ENCODE measurements around the gene TACC2. TPM values are rescaled to one million over a fixed set of nuclear protein-coding genes. Genes with fewer than 3 reads are reported as not detected.

TACC2 gene
- total and polyA plus RNA-seq, 5 experiments from 2014 or later = not detected

DNA sequence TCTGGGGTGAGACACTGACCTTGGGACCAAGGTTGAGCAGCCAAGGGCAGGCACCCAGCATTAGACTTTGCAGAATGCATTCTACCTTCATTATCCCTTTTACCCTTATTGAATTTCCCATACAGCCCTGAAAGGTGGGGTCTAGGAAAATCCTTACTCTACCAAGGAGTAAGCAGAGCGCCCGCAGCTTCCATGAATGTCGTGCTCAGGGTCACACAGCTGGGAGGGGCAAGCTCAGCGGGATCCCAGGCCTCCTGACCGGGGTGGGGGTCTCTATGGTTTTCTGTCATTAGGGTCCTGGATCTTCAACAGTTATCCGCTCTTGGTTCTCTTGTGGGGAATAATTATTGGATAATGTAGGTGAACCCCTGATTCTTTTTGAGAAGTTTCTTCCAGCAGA is 251.4 kb downstream of the TACC2 start:
- no peaks in the 10 kb centered on the region for H3K36me3 Mint-ChIP-seq
- no peak overlapping the region for H3K27ac Mint-ChIP-seq

DNA sequence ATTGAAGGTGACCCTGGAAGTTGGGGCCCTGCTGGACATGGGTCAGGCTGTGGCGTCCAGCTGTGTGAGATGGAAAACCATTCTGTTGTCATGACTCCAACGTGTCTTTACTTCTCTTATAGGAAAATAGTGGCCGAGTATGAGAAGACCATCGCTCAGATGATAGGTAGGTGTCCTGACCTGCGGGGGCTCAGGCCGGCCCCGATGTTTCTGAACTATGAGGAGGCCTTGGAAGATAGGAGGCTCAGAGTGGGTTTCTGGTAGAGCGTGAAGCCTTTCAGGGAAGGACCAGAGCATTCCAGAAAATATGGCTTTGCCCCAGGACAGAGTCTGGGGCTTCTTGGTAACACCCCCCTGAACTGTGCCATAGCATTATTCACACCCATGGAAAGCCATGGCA is 252.9 kb downstream of the TACC2 start:
- POLR2A ChIA-PET = no interaction called here
- peaks cover 0 to 2% (median 0%) of the 10 kb centered on the region in 4 donors for H3K4me1 Mint-ChIP-seq
- peaks cover 0 to 4% (median 2%) of the 10 kb centered on the region in 5 donors for H3K27me3 Mint-ChIP-seq
- H3K9me3 Mint-ChIP-seq = no peaks in the 10 kb centered on the region
- DNase-seq (no peak), ATAC-seq (no peak)
- H3K36me3 Mint-ChIP-seq = no peaks in the 10 kb centered on the region
- H3K27ac Mint-ChIP-seq = no peak overlapping the region
- no peak overlapping the region for H3K4me3 Mint-ChIP-seq

More for the DNA sequence above, 251.4 kb downstream of the TACC2 start:
- peaks cover 0 to 2% (median 0%) of the 10 kb centered on the region in 4 donors for H3K4me1 Mint-ChIP-seq
- H3K27me3 Mint-ChIP-seq = peaks cover 0 to 9% (median 2%) of the 10 kb centered on the region in 5 donors
- DNase-seq = no peak
- no peak for ATAC-seq
- H3K9me3 Mint-ChIP-seq = no peaks in the 10 kb centered on the region
- POLR2A ChIA-PET = no interaction called here
- no peak overlapping the region for H3K4me3 Mint-ChIP-seq

DNA sequence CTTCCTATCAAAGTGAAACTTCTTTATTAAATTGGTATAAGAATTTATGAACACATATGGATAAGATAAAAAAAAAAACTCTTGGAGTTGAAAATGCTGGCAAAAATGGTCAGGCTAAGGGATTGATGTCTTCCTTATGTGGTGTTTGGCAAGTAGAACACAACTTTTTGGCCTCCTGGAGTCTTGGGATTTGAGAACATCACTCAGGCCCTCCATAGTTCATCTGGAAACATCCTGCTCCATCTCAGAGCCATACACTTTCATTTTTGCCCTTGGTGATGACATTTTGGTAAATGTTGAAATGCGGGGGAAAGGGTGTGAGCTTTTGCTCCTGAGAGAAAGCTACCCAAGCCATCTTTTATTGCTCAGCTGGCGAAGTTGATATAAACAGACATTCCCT is 254.6 kb downstream of the TACC2 start:
- Mint-ChIP-seq H3K9me3 (no peaks in the 10 kb centered on the region), H3K27ac (no peak overlapping the region)
- POLR2A ChIA-PET = no interaction called here

DNA sequence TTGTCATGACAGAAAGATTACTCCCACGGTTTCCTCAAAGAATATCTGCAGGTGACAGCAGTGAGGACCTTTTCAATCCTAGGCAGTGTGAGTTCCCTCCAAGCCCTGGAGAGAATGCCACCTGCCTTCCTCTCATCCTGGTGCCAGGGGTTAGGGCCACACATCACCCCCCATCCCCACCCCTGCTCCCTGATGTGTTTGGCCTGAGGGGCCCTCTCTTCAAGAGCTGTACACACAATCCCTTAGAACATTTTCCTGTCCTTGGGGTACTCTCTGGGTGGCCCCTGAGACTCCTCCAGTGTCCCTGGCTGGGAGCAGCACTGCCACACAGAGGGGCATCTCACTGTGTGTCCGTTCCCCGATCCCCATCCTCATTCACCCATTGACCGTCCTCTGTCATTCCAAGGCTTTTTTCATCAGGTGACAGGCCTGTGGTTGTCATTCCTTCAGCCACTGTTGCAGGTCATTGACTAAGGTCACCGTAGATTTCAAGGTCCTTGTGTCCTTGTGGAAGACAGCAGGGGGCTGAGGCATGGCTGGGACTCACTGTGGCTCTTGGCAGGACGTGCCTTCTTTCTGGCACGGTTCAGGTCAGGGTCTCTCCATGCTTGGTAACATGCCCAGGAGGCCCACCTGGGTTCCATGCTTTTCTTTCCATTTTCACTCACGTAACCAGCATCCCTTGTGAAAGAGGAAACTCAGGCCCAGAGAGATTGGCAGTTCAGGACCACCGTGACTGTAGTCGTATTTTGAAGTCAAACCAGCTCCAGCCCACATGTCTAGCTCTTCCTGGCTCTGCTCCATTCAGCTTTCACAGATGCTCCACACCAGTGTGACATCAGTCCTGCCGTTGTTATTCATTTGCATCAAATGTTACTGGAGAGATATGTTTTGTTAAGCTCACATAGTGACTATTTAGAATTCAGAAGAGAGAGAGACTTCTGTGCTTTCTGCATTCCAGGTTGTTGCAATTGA is 255.3 kb downstream of the TACC2 start:
- peak overlapping the region in 1 of 10 donors; percentile 16 for H3K27ac Mint-ChIP-seq
- no peak for ATAC-seq
- no peak overlapping the region for H3K4me3 Mint-ChIP-seq
- POLR2A ChIA-PET = no interaction called here
- no peaks in the 10 kb centered on the region for H3K9me3 Mint-ChIP-seq
- no peaks in the 10 kb centered on the region for H3K36me3 Mint-ChIP-seq
- peaks cover 0 to 12% (median 3%) of the 10 kb centered on the region in 5 donors for H3K27me3 Mint-ChIP-seq
- DNase-seq = no peak
- H3K4me1 Mint-ChIP-seq = peaks cover 0 to 2% (median 0%) of the 10 kb centered on the region in 4 donors

More for the DNA sequence above, 254.6 kb downstream of the TACC2 start:
- no peak for ATAC-seq
- Mint-ChIP-seq H3K36me3 (no peaks in the 10 kb centered on the region), H3K4me3 (no peak overlapping the region), H3K27me3 (peaks cover 0 to 7% (median 2%) of the 10 kb centered on the region in 5 donors), H3K4me1 (peaks cover 0 to 2% (median 0%) of the 10 kb centered on the region in 4 donors)
- DNase-seq = no peak

DNA sequence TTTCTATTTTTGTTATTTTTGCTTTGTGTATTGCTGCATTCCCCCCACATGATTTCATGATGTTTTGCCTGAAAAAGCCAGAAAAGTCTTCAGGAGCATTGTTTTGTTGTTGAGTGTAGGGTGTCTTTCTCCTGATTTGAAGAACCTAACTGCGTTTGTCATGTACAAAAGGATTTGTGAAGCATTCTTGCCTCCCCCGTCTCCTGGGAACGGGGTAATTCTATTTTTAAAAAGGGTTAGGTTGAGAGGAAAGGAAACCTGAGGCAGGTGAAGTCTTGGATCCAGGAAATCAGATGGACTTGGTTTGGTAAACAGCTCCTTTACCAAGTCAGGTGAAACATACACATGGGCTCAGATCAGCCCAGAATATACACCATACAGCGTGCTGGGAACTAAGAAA is 256.2 kb downstream of the TACC2 start:
- POLR2A ChIA-PET = no interaction called here
- DNase-seq (no peak), ATAC-seq (no peak)
- Mint-ChIP-seq H3K4me3 (no peak overlapping the region), H3K27me3 (peaks cover 0 to 12% (median 3%) of the 10 kb centered on the region in 5 donors), H3K36me3 (no peaks in the 10 kb centered on the region), H3K27ac (peak overlapping the region in 1 of 10 donors; percentile 16), H3K4me1 (peaks cover 0 to 2% (median 0%) of the 10 kb centered on the region in 4 donors), H3K9me3 (no peaks in the 10 kb centered on the region)

DNA sequence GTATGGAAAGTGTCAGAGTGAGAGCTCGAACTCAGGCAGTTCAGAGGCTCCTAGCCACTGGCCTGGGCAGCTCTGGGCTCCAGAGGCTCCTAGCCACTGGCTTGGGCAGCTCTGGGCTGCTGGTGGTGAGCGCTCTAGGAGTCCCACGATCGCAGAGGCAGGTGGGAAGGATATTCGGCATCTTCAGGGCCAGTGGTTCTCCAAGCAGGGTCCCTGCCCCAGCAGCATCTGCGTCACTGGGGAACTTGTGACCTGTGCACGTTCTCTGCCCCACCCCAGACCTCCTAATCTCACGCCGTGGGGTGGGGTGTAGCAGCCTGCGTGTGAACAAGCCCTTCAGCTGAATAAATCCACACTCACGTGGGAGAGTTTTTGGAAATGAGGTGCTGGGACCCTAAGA is 256.9 kb downstream of the TACC2 start:
- DNase-seq = no peak
- H3K9me3 Mint-ChIP-seq = no peaks in the 10 kb centered on the region
- peaks cover 0 to 2% (median 0%) of the 10 kb centered on the region in 4 donors for H3K4me1 Mint-ChIP-seq
- H3K4me3 Mint-ChIP-seq = no peak overlapping the region
- H3K27ac Mint-ChIP-seq = no peak overlapping the region
- POLR2A ChIA-PET = no interaction called here
- ATAC-seq = no peak
- H3K36me3 Mint-ChIP-seq = no peaks in the 10 kb centered on the region
- peaks cover 0 to 11% (median 3%) of the 10 kb centered on the region in 5 donors for H3K27me3 Mint-ChIP-seq

DNA sequence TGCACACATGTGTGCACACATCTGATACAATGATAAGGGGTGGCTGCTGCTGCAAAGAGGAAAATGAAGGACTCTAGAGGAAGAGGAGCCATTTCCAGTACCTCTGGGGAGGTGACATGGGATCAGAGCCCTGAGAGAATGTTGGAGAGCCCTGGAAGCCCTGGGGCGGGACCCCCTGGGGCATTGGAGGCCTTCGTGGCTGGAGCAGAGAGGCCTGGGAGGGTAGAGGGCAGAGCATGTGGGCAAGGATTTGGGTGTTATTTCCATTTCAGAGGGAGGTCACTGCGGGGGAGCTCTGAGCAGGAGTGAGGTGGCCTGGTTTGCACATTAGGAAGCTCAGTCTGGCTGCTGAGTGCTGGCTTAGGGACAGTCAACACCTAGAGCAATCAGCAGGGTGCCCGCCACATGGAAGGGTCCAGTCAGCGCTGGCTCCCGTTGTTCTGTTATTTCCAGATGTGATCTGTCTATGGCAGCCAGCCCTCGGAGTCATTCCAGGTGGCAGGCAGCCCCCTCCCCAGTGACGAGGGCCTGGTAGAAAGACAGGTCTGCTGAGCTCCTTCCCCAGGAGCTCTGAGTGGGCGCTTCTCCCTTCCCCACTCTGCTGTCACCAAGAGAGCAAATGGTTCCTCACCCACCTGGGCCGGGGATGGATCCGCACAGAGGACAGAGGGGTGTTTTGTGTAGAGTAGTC is 258.0 kb downstream of the TACC2 start:
- Mint-ChIP-seq H3K9me3 (no peaks in the 10 kb centered on the region), H3K36me3 (no peaks in the 10 kb centered on the region), H3K4me1 (peaks cover 0 to 2% (median 0%) of the 10 kb centered on the region in 4 donors), H3K27ac (no peak overlapping the region), H3K4me3 (no peak overlapping the region), H3K27me3 (peaks cover 0 to 11% (median 3%) of the 10 kb centered on the region in 5 donors)
- no peak for DNase-seq
- ATAC-seq = no peak
- POLR2A ChIA-PET = no interaction called here

DNA sequence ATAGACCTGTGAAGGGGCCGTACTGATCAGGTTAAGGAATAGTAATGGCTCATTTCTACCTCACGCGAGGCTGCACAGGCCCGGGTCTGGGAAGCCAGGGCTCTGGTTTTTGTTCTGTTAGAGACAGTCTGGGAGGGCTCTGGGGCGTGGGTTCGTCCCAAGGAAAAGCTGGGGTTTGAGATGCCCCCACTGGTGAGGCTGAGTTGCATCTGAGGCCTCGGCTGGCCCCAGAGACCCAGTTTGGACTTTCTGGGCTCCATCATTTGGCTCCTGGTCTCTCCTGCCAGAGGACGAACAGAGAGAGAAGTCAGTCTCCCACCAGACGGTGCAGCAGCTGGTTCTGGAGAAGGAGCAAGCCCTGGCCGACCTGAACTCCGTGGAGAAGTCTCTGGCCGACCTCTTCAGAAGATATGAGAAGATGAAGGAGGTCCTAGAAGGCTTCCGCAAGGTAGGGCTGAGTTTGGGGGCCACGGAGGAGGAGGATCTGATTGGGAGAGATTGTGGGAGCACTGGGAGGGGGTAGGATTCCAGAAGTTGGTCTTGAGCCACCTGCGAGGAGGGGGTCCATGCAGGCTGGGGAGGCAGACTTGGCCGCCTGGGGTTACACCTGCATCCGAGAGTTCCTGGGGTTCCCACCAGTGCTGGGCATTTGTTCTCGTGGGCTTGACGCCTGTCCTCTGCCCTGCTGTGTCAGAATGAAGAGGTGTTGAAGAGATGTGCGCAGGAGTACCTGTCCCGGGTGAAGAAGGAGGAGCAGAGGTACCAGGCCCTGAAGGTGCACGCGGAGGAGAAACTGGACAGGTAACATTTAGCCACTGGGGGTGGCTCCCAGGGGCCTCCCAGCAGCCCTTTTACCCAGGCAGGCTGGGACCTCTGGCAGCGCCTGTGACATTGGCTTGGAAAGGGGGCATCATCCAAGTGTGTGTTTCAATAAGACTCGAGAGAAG is 259.7 kb downstream of the TACC2 start:
- H3K4me3 Mint-ChIP-seq = no peak overlapping the region
- peaks cover 0 to 2% (median 0%) of the 10 kb centered on the region in 4 donors for H3K4me1 Mint-ChIP-seq
- H3K9me3 Mint-ChIP-seq = no peaks in the 10 kb centered on the region
- POLR2A ChIA-PET = no interaction called here
- peak overlapping the region in 1 of 10 donors; percentile 32 for H3K27ac Mint-ChIP-seq
- DNase-seq (no peak), ATAC-seq (no peak)
- H3K27me3 Mint-ChIP-seq = peaks cover 0 to 11% (median 4%) of the 10 kb centered on the region in 5 donors
- no peaks in the 10 kb centered on the region for H3K36me3 Mint-ChIP-seq

DNA sequence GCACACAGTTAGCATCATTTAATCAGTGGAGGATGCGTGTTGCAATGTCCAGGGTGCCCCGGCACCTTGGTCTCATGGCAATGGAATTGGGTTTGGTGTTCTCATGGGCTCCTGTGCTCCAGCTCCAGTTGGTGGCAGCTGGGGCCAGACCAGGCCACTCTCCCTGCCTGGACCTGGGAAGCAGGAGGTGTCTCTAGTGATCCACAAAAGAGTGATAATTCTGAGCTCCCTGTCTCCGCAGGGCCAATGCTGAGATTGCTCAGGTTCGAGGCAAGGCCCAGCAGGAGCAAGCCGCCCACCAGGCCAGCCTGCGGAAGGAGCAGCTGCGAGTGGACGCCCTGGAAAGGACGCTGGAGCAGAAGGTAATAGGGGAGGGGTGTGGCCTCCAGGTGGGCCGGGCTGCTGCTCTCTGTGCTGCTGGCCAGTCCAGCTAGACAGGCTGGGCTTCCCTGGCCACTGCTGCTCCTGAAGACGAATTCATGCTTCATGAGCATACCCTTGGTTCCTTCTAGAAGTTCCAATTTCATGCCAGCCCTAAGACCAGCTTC is 260.4 kb downstream of the TACC2 start:
- H3K4me3 Mint-ChIP-seq = no peak overlapping the region
- H3K4me1 Mint-ChIP-seq = peaks cover 0 to 2% (median 0%) of the 10 kb centered on the region in 4 donors
- DNase-seq (no peak), ATAC-seq (no peak)
- H3K36me3 Mint-ChIP-seq = no peaks in the 10 kb centered on the region
- no peak overlapping the region for H3K27ac Mint-ChIP-seq
- POLR2A ChIA-PET = no interaction called here
- H3K27me3 Mint-ChIP-seq = peaks cover 0 to 12% (median 4%) of the 10 kb centered on the region in 5 donors
- no peaks in the 10 kb centered on the region for H3K9me3 Mint-ChIP-seq

DNA sequence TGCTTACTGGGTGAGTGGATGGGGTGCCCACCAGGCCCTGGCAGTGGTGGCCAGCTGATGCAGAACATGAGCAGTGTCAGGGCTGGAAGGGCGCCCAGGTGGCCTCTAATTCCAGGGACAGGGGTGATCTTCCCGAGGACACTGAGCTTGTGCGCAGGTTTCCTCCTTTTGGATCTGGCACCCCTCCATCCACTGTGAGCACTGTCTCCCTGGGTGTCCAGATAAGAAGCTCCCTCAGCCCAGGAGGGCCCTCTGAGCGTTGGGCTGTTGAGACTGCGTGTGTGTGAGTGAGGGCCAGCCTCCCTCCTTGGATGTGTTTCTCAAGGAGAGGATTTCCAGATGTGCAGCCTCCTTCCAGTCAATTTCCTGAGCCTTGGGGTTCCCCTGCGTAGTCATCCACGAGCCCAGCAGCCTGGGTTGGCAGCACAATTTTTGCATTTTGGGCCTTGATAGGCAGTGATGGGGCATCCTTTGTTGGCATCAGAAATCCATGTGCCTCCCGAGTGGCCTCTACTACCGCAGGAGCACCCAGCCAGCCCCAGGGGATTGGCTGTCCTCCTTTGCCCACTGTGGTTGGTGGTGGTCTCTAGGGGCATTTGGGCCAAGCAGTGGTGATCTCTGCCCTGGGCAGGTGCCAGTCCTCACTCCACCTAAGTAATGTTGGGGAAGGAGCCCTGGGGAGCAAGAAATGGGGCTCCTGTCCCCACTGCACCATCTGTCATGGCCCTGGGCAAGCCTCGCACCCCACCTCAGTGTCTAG is 261.2 kb downstream of the TACC2 start:
- DNase-seq (no peak), ATAC-seq (no peak)
- Mint-ChIP-seq H3K27me3 (peaks cover 2 to 13% (median 2%) of the 10 kb centered on the region in 5 donors), H3K4me1 (no peaks in the 10 kb centered on the region), H3K36me3 (no peaks in the 10 kb centered on the region), H3K9me3 (no peaks in the 10 kb centered on the region), H3K4me3 (no peak overlapping the region), H3K27ac (no peak overlapping the region)
- POLR2A ChIA-PET = no interaction called here

DNA sequence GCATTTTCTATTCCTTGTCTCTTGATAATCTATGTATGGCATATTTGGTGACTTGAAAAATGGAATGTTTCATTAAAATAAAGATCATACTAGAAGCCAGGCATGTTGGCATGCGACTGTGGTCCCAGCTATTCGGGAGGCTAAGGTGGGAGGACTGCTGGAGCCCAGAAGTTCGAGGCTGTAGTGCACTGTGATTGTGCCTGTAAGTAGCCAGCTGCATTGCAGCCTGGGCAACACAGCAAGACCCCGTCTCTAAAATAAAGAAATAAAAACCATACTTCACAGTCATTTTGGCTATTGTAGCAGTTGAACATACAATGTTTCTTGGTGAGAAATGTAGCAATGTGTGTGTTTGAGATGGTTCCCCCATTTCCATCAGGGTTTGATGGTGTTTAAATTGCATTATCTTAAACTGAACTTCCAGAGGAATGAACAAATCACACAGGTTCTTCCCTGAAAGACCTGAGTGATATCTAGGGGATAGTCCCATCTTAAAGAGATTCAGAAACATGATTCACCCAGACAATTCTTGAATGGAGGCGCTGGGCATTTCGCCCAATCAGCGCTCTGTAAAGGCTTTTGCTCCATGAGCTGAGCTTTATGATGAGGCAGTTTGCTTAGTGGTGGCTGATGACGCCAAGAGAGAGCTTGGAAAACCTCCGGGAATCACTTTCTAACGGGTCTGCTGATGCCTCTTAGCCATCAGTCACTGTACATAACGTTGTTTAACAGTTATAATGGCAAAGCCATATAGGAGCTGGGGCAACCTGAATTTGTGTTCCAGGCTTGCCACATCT is 262.7 kb downstream of the TACC2 start:
- Mint-ChIP-seq H3K4me3 (no peak overlapping the region), H3K9me3 (no peaks in the 10 kb centered on the region), H3K36me3 (no peaks in the 10 kb centered on the region), H3K4me1 (no peaks in the 10 kb centered on the region), H3K27me3 (peaks cover 3 to 21% (median 5%) of the 10 kb centered on the region in 5 donors), H3K27ac (no peak overlapping the region)
- ATAC-seq (no peak), DNase-seq (no peak)
- POLR2A ChIA-PET = interaction anchor here (0.5 kb wide), 1 partner anchor 1285 kb away, joined by 3 read pairs; no protein-coding TSS in a partner anchor
